GM19397 (cell line): ENCODE data around the gene CEP57.

ENCODE experiments used
- ATAC-seq: cut with Tn5 transposase; IDR thresholded peaks from one replicate; pipeline ENCODE4 v1.9.1; 2021; ENCODE audit warnings: mild to moderate bottlenecking, moderate library complexity; ENCODE audit not compliant: unreplicated experiment

Gene CEP57

GRCh38 chr11:95790123-95790932, at the start of gene CEP57:
Gene CEP57, plus strand, starts transcription at chr11:95790498. Its CDS starts 201 bp downstream, at chr11:95790699.
- peak; percentile 57 for ATAC-seq

- no peak for ATAC-seq
These were observed 40.2 kb upstream of the CEP57 start for GRCh38 chr11:95750101-95750500.

- ATAC-seq = no peak
These were observed 38.8 kb upstream of the CEP57 start for GRCh38 chr11:95751515-95751914.

- ATAC-seq = no peak
These were observed 29.4 kb upstream of the CEP57 start for GRCh38 chr11:95760941-95761340.

GRCh38 chr11:95762534-95762933, 27.8 kb upstream of the CEP57 start:
- ATAC-seq = no peak

- ATAC-seq = no peak
These were observed 25.9 kb upstream of the CEP57 start for GRCh38 chr11:95764267-95764898.

- ATAC-seq = no peak
These were observed 23.6 kb upstream of the CEP57 start for GRCh38 chr11:95766701-95767100.

GRCh38 chr11:95767498-95767897, 22.8 kb upstream of the CEP57 start:
- no peak for ATAC-seq

GRCh38 chr11:95768521-95768920, 21.8 kb upstream of the CEP57 start:
- ATAC-seq = no peak

GRCh38 chr11:95776859-95777258, 13.4 kb upstream of the CEP57 start:
- no peak for ATAC-seq

GRCh38 chr11:95778699-95779098, 11.6 kb upstream of the CEP57 start:
- no peak for ATAC-seq

- no peak for ATAC-seq
These were observed 9.8 kb upstream of the CEP57 start for GRCh38 chr11:95780544-95780943.

- ATAC-seq = peak; percentile 3
These were observed 1.3 kb upstream of the CEP57 start for GRCh38 chr11:95788921-95789505.

- ATAC-seq = peak; percentile 73
These were observed 684 bp upstream of the CEP57 start, which contains the start of gene FAM76B for GRCh38 chr11:95789506-95790122. Gene FAM76B, minus strand, starts transcription at chr11:95789782. Its CDS starts 304 bp downstream, at chr11:95789478.

- no peak for ATAC-seq
These were observed 823 bp downstream of the CEP57 start for GRCh38 chr11:95790933-95791708.

GRCh38 chr11:95791709-95792033, 1.4 kb downstream of the CEP57 start:
- ATAC-seq = no peak

- no peak for ATAC-seq
These were observed 1.9 kb downstream of the CEP57 start for GRCh38 chr11:95792200-95792599.

GRCh38 chr11:95792700-95793099, 2.4 kb downstream of the CEP57 start:
- ATAC-seq = no peak

- no peak for ATAC-seq
These were observed 2.8 kb downstream of the CEP57 start for GRCh38 chr11:95793116-95793515.

GRCh38 chr11:95794086-95794485, 3.8 kb downstream of the CEP57 start:
- no peak for ATAC-seq
